Esophagus squamous epithelium (tissue), 4 donors: ENCODE data around the gene TMED10.

Experiments
- CTCF ChIP-seq, 6 experiments: fragments of 450-650 bp in 4 of 6; fragments of 200-600 bp in 2 of 6; sonication (generic) in 2 of 6; IDR thresholded peaks; one replicate each; pipeline ENCODE4 v1.5.1; 2016 to 2019; ENCODE audit warnings: antibody characterized with exemption in 6 of 6, mild to moderate bottlenecking in 4 of 6, moderate library complexity in 4 of 6
- POLR2A ChIP-seq, 4 donors: fragments of 450-650 bp; IDR thresholded peaks; one replicate each; pipeline ENCODE4 v1.6.1; 2017; ENCODE audit warnings: antibody characterized with exemption in 4 of 4, mild to moderate bottlenecking in 4 of 4, moderate library complexity in 3 of 4

GRCh38 chr14:75107186-75107585 is 69.2 kb downstream of the TMED10 start:
- TF ChIP-seq CTCF (IDR thresholded peaks at IDR 0.05) (no peak), POLR2A (IDR thresholded peaks at IDR 0.05) (no peak)
